ENCODE data around the gene UTS2B.
"Not testable (repeated sequence)": the region's sequence is repeated elsewhere in the genome, so short reads cannot be mapped to it uniquely, and the experiment has no call there.

UTS2B gene

GRCh38 chr3:191275751-191276150, 54.6 kb downstream of the UTS2B start:
- DNase-seq (ENCODE audit: low read depth): no peak
- no peak for TF ChIP-seq CTCF (IDR thresholded peaks at IDR 0.05; ENCODE audit: low read length, missing control alignments)
- no peak overlapping the region for H3K4me3 ChIP-seq (replicated peaks; ENCODE audit: low read depth, low read length)

- not testable (repeated sequence) for H3K4me3 ChIP-seq (replicated peaks; ENCODE audit: low read depth, low read length); DNase-seq (ENCODE audit: low read depth)
Observed at GRCh38 chr3:191275244-191275643, 55.1 kb downstream of the UTS2B start.

- TF ChIP-seq CTCF (IDR thresholded peaks at IDR 0.05; ENCODE audit: low read length, missing control alignments): no peak
- no peak for DNase-seq (ENCODE audit: low read depth)
- no peak overlapping the region for H3K4me3 ChIP-seq (replicated peaks; ENCODE audit: low read depth, low read length)
Observed at GRCh38 chr3:191269289-191270085, 60.8 kb downstream of the UTS2B start.

- no peak for TF ChIP-seq CTCF (IDR thresholded peaks at IDR 0.05; ENCODE audit: low read length, missing control alignments)
Observed at GRCh38 chr3:191268737-191269136, 61.6 kb downstream of the UTS2B start.

GRCh38 chr3:191263850-191264249, 66.5 kb downstream of the UTS2B start:
- DNase-seq (ENCODE audit: low read depth): no peak
- H3K4me3 ChIP-seq (replicated peaks; ENCODE audit: low read depth, low read length): no peak overlapping the region
- TF ChIP-seq CTCF (IDR thresholded peaks at IDR 0.05; ENCODE audit: low read length, missing control alignments): no peak

More at GRCh38 chr3:191268737-191269136, 61.6 kb downstream of the UTS2B start:
- H3K4me3 ChIP-seq (replicated peaks; ENCODE audit: low read depth, low read length): no peak overlapping the region
- no peak for DNase-seq (ENCODE audit: low read depth)

- H3K4me3 ChIP-seq (replicated peaks; ENCODE audit: low read depth, low read length): no peak overlapping the region
- no peak for TF ChIP-seq CTCF (IDR thresholded peaks at IDR 0.05; ENCODE audit: low read length, missing control alignments)
- DNase-seq (ENCODE audit: low read depth): no peak
Observed at GRCh38 chr3:191263365-191263764, 67.0 kb downstream of the UTS2B start.

GRCh38 chr3:191262650-191263049, 67.7 kb downstream of the UTS2B start:
- H3K4me3 ChIP-seq (replicated peaks; ENCODE audit: low read depth, low read length): no peak overlapping the region
- no peak for TF ChIP-seq CTCF (IDR thresholded peaks at IDR 0.05; ENCODE audit: low read length, missing control alignments)
- no peak for DNase-seq (ENCODE audit: low read depth)

All from fibroblast of pulmonary artery (primary cell).